HEK293 (cell line): ENCODE results near the gene TYROBP.

Source experiments
- CTCF ChIA-PET: fragments of 350-600 bp; formaldehyde crosslinking; extraction: SDS; loops from one replicate; lab custom pipeline; 2021; ENCODE audit warnings: antibody characterized with exemption; lab: Yijun Ruan, JAX
- POLR2A ChIA-PET: fragments of 300-600 bp; formaldehyde crosslinking; extraction: SDS; loops from one replicate; lab custom pipeline; 2020; ENCODE audit warnings: antibody characterized with exemption, inconsistent platforms; lab: Yijun Ruan, JAX
- H3K27ac ChIP-seq: fragments of 200-500 bp; sonication (Bioruptor generic); 2 replicates; pipeline ENCODE4 v1.5.1; 2014; ENCODE audit warnings: low read depth, low read length, control low read depth, inconsistent platforms; ENCODE audit errors: extremely low read depth
- H3K36me3 ChIP-seq, 2 experiments: fragments of 200-500 bp in 1 of 2; sonication (Bioruptor generic) in 1 of 2; 1 replicate in 1 of 2; 2 replicates in 1 of 2; pipeline ENCODE4 v1.5.1; 2014 to 2017; ENCODE audit warnings: inconsistent platforms in 2 of 2, low read length in 2 of 2; ENCODE audit not compliant: control insufficient read depth in 2 of 2, insufficient read depth in 1 of 2
- H3K4me1 ChIP-seq: fragments of 200-500 bp; sonication (Bioruptor generic); 2 replicates; pipeline ENCODE4 v1.5.1; 2014; ENCODE audit warnings: mild to moderate bottlenecking, low read length, inconsistent platforms; ENCODE audit not compliant: control insufficient read depth, insufficient read depth
- H3K4me3 ChIP-seq: 2 replicates; pipeline ENCODE4 v1.5.1; 2011; ENCODE audit warnings: low read depth, mild to moderate bottlenecking, control low read depth, low read length, moderate library complexity
- H3K9me3 ChIP-seq: fragments of 200-500 bp; sonication (Bioruptor generic); 2 replicates; pipeline ENCODE4 v1.5.1; 2014; ENCODE audit warnings: low read depth, low read length, inconsistent platforms; ENCODE audit not compliant: control insufficient read depth, insufficient read depth
- ATF2 ChIP-seq: fragments of 450-650 bp; formaldehyde crosslinking; IDR thresholded peaks from 2 replicates; pipeline ENCODE4 v1.5.1; 2016; ENCODE audit warnings: missing biosample characterization, missing genetic modification characterization, low read depth
- GLI4 ChIP-seq: fragments of 450-650 bp; formaldehyde crosslinking; IDR thresholded peaks from 2 replicates; pipeline ENCODE4 v1.5.1; 2016; ENCODE audit warnings: missing biosample characterization, missing genetic modification characterization
- HOXA7 ChIP-seq: sonication (generic); formaldehyde crosslinking; IDR thresholded peaks from 2 replicates; pipeline ENCODE4 v1.8.1; 2022; ENCODE audit warnings: missing genetic modification reagents, borderline replicate concordance
- KLF1 ChIP-seq: fragments of 450-650 bp; formaldehyde crosslinking; IDR thresholded peaks from 2 replicates; pipeline ENCODE4 v1.5.1; 2016; ENCODE audit warnings: missing biosample characterization, missing genetic modification characterization
- TCF7L2 ChIP-seq: IDR thresholded peaks from 2 replicates; pipeline ENCODE4 v1.6.1; 2011; ENCODE audit warnings: low read depth, mild to moderate bottlenecking, inconsistent platforms, low read length, moderate library complexity, borderline replicate concordance
- ZBTB1 ChIP-seq: fragments of 450-650 bp; formaldehyde crosslinking; IDR thresholded peaks from 2 replicates; pipeline ENCODE4 v1.5.1; 2016; ENCODE audit warnings: missing biosample characterization, missing genetic modification characterization
- ZBTB20 ChIP-seq: fragments of 450-650 bp; formaldehyde crosslinking; IDR thresholded peaks from 2 replicates; pipeline ENCODE4 v1.5.1; 2016; ENCODE audit warnings: missing biosample characterization, missing genetic modification characterization
- ZBTB8A ChIP-seq: fragments of 450-650 bp; formaldehyde crosslinking; IDR thresholded peaks from 2 replicates; pipeline ENCODE4 v1.5.1; 2016; ENCODE audit warnings: missing biosample characterization, missing genetic modification characterization
- ZFP69B ChIP-seq: fragments of 450-650 bp; formaldehyde crosslinking; IDR thresholded peaks from 2 replicates; pipeline ENCODE4 v1.5.1; 2016; ENCODE audit warnings: missing biosample characterization, missing genetic modification characterization
- ZNF112 ChIP-seq: fragments of 450-650 bp; formaldehyde crosslinking; IDR thresholded peaks from 2 replicates; pipeline ENCODE4 v1.5.0; 2017; ENCODE audit warnings: missing biosample characterization, missing genetic modification characterization
- ZNF114 ChIP-seq: fragments of 450-650 bp; formaldehyde crosslinking; IDR thresholded peaks from 2 replicates; pipeline ENCODE4 v1.5.0; 2017; ENCODE audit warnings: missing biosample characterization, missing genetic modification characterization
- ZNF274 ChIP-seq, 2 experiments: fragments of 200-500 bp in 1 of 2; fragments of 450-650 bp in 1 of 2; sonication (Bioruptor generic) in 1 of 2; formaldehyde crosslinking in 1 of 2; IDR thresholded peaks; 2 replicates each; pipeline versions ENCODE4 v1.5.1 to v1.6.1; 2014 to 2016; ENCODE audit warnings: borderline replicate concordance in 1 of 2, inconsistent platforms in 1 of 2, low read length in 1 of 2, missing biosample characterization in 1 of 2, missing genetic modification characterization in 1 of 2
- ZNF292 ChIP-seq: fragments of 450-650 bp; formaldehyde crosslinking; IDR thresholded peaks from 2 replicates; pipeline ENCODE4 v1.5.1; 2016; ENCODE audit warnings: low read depth, missing biosample characterization, missing genetic modification characterization, borderline replicate concordance
- ZNF350 ChIP-seq: fragments of 450-650 bp; formaldehyde crosslinking; IDR thresholded peaks from 2 replicates; pipeline ENCODE4 v1.5.0; 2017; ENCODE audit warnings: missing biosample characterization, mild to moderate bottlenecking, missing genetic modification characterization
- ZNF366 ChIP-seq: fragments of 450-650 bp; formaldehyde crosslinking; conservative IDR thresholded peaks from 2 replicates; pipeline ENCODE4 v1.5.1; 2016; ENCODE audit warnings: missing biosample characterization, missing genetic modification characterization
- ZNF398 ChIP-seq: fragments of 450-650 bp; formaldehyde crosslinking; IDR thresholded peaks from 2 replicates; pipeline ENCODE4 v1.5.1; 2017; ENCODE audit warnings: missing biosample characterization, missing genetic modification characterization
- ZNF488 ChIP-seq: fragments of 450-650 bp; formaldehyde crosslinking; IDR thresholded peaks from 2 replicates; pipeline ENCODE4 v1.5.1; 2016; ENCODE audit warnings: missing biosample characterization, missing genetic modification characterization
- ZNF561 ChIP-seq: fragments of 450-650 bp; IDR thresholded peaks from 2 replicates; pipeline ENCODE4 v1.5.1; 2018; ENCODE audit warnings: missing biosample characterization, missing genetic modification characterization, borderline replicate concordance
- ZNF600 ChIP-seq: fragments of 450-650 bp; formaldehyde crosslinking; IDR thresholded peaks from 2 replicates; pipeline ENCODE4 v1.5.1; 2016; ENCODE audit warnings: missing biosample characterization, missing genetic modification characterization
- ZNF654 ChIP-seq: fragments of 450-650 bp; formaldehyde crosslinking; IDR thresholded peaks from 2 replicates; pipeline ENCODE4 v1.5.1; 2016; ENCODE audit warnings: low read depth, missing biosample characterization, missing genetic modification characterization
- ZNF701 ChIP-seq: fragments of 450-650 bp; formaldehyde crosslinking; IDR thresholded peaks from 2 replicates; pipeline ENCODE4 v1.5.1; 2016; ENCODE audit warnings: missing biosample characterization, missing genetic modification characterization
- ZNF707 ChIP-seq: fragments of 450-650 bp; formaldehyde crosslinking; IDR thresholded peaks from 2 replicates; pipeline ENCODE4 v1.5.1; 2016; ENCODE audit warnings: missing biosample characterization, missing genetic modification characterization

Gene TYROBP

GRCh38 chr19:35888398-35888797 is 19.7 kb downstream of the TYROBP start:
- Histone ChIP-seq H3K4me1 (no peaks in the 10 kb centered on the region), H3K27ac (no peak overlapping the region), H3K36me3 (peaks cover 54 to 59% of the 10 kb centered on the region in 2 experiments), H3K9me3 (no peaks in the 10 kb centered on the region), H3K4me3 (no peak overlapping the region)
- TF ChIP-seq ZNF398 (tag by site-specific recombination) (no peak), KLF1 (tag by site-specific recombination) (no peak), ZNF654 (tag by site-specific recombination) (no peak), ZBTB1 (tag by site-specific recombination) (no peak), ATF2 (tag by site-specific recombination) (no peak), ZNF366 (no peak), ZNF274 (IDR thresholded peaks at IDR 0.05; ENCODE audit: low read length) (no peak), ZNF274 (tag by site-specific recombination; IDR thresholded peaks at IDR 0.05; ENCODE audit: borderline replicate concordance) (no peak), ZNF114 (tag by site-specific recombination) (no peak), ZNF488 (tag by site-specific recombination) (no peak), ZBTB20 (no peak), GLI4 (tag by site-specific recombination) (no peak), ZNF707 (tag by site-specific recombination) (no peak), ZFP69B (tag by site-specific recombination) (no peak), HOXA7 (CRISPR knock-in tag) (no peak), ZBTB8A (tag by site-specific recombination) (no peak), ZNF701 (tag by site-specific recombination) (no peak), ZNF292 (tag by site-specific recombination) (no peak)
- ChIA-PET POLR2A (interaction anchor here (0.6 to 1.2 kb wide), 3 partner anchors 43 to 182 kb away, joined by 3 to 11 read pairs (median 4); no protein-coding TSS in a partner anchor), CTCF (interaction anchor here (1.0 kb wide), 1 partner anchor 194 kb away, joined by 4 read pairs; no protein-coding TSS in a partner anchor)

- Histone ChIP-seq H3K9me3 (no peaks in the 10 kb centered on the region; the same call in 1 of the 2 replicates), H3K4me3 (no peak overlapping the region)
Observed at GRCh38 chr19:35887197-35887596, 20.9 kb downstream of the TYROBP start.

More at GRCh38 chr19:35887197-35887596, 20.9 kb downstream of the TYROBP start:
- ChIA-PET POLR2A (interaction anchor here (0.7 kb wide), 1 partner anchor 27 kb away, joined by 3 read pairs; no protein-coding TSS in a partner anchor), CTCF (interaction anchor here (0.6 to 8.8 kb wide), 4 partner anchors 29 to 67 kb away, joined by 3 to 185 read pairs (median 4); no protein-coding TSS in a partner anchor)
- Histone ChIP-seq H3K27ac (no peak overlapping the region), H3K36me3 (peaks cover 45 to 47% of the 10 kb centered on the region in 2 experiments), H3K4me1 (no peaks in the 10 kb centered on the region)
- TF ChIP-seq ZNF350 = no peak
- TF ChIP-seq ZNF112 (tag by site-specific recombination) = 0 out of 2 replicates have a peak, but pooled peaks have one; percentile 15
- peak; percentile 61; the same call in 1 of the 2 replicates for TF ChIP-seq ZNF600 (tag by site-specific recombination)
- no peak for TF ChIP-seq TCF7L2
- no peak for TF ChIP-seq ZNF561 (tag by site-specific recombination)
